Skeletal muscle cell (primary cell): Measurements from ENCODE around the gene GANAB.
A peak's percentile ranks its signal among the peaks of the same experiment; 100 is the strongest.
"Not testable (repeated sequence)": the region's sequence is repeated elsewhere in the genome, so short reads cannot be mapped to it uniquely, and the experiment has no call there.

Experiments used
- DNase-seq: peaks from one replicate; pipeline ENCODE4 v3.0.0-alpha.2; 2010; ENCODE audit warnings: low read depth
- H3K4me3 ChIP-seq: 2 replicates; pipeline ENCODE4 v1.5.1; 2011; ENCODE audit warnings: low read depth, mild to moderate bottlenecking, control low read depth, low read length, moderate library complexity

GANAB gene

GRCh38 chr11:62581735-62582134 is 64.7 kb downstream of the GANAB start:
- not testable (repeated sequence) for H3K4me3 ChIP-seq, DNase-seq

DNA sequence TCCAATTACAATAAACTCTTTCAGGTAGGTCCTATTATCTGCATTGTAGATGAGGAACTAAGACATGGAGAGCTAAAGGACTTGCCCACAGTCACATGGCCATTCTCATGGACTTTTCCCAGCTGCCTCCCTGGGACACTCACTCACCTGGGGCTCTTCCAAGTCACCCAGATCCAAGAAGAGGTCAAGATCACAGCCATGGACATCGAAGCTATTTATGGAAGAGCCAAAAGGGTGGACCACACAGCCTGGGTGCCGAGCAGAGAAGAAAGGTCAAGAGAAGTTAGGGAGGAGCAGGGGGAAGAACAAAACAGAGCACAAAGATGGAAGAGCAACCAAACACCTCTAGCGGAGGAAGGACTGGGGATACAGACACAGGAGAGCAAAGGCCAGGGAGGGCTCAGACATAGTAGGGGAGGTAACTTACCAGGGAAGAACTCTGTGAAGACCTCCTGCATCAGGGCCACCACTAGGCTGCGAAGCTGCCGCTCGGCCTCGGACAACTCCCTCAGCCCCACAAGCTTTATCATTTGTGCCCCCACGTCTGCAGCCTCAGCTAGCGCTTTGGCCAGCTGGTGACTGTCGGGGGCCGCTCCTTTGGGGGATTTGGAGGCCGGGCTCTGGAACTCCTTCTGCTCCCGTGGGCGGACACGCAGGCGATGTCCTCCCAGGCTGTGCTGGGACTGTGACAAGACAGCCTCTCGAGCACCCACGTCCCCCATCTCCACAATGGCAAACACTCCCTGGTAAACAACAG is 65.3 kb downstream of the GANAB start:
- DNase-seq = no peak
- no peak overlapping the region for H3K4me3 ChIP-seq

DNA sequence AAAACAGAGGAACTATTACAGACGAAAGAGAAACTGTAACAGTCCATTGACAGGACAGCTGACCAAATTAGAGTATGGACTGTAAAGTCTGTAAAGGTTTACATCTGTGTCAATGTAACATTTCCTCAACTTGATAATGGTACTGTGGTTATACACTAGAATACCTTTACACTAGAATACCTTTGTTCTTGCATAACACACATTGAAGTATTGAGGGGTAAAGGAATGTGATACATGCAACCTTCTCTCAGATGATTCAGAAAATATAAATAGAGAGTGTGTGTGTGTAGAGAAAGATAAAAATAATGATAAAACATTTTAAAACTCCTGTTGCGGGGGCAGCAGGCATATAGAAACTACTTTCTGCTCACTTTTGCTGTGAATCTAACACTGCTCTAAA is 67.2 kb downstream of the GANAB start:
- DNase-seq = no peak
- no peak overlapping the region for H3K4me3 ChIP-seq

DNA sequence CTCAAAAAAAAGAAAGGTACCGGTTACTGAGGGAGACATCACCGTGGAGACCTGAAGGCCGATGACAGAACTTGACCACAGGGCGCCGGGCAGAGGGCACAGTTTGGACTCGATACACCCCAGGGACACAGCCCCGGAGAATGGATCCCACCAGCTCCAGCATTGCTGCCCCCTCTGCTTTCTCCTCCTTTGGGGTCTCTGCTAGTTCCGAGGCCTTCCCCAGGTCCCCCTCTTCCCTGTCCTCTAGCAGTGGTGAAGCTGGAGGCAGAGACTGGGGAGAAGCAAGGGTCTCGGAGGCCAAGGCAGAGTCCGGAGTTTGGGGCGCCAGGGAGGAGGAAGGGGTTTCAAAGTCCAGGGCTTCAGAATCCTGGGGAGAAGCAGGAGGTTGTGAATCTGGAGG is 67.9 kb downstream of the GANAB start:
- DNase-seq = no peak
- no peak overlapping the region for H3K4me3 ChIP-seq

GRCh38 chr11:62577046-62577714 is 69.2 kb downstream of the GANAB start:
- no peak for DNase-seq

DNA sequence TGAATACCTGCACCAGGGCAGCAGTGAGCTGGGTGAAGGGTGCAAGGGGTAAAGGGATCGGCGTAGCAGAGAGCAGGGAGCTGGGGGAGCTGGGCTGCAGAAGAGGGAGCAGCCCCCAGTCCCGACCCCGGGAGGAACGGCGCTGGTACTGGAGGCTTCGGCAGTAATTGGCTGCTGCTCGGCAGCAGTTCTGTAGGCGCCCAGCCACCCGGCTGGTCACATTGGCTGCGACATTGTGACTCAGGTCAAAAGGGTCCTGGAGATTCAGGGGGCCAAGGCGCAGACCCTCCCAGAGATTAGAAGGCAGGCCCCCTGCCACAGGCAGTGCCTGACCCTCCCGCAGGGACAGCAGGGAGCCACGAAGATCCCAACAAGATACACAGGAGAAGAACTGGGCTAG is 70.6 kb downstream of the GANAB start:
- no peak overlapping the region for H3K4me3 ChIP-seq

More at GRCh38 chr11:62577046-62577714, 69.2 kb downstream of the GANAB start:
- H3K4me3 ChIP-seq = no peak overlapping the region

DNA sequence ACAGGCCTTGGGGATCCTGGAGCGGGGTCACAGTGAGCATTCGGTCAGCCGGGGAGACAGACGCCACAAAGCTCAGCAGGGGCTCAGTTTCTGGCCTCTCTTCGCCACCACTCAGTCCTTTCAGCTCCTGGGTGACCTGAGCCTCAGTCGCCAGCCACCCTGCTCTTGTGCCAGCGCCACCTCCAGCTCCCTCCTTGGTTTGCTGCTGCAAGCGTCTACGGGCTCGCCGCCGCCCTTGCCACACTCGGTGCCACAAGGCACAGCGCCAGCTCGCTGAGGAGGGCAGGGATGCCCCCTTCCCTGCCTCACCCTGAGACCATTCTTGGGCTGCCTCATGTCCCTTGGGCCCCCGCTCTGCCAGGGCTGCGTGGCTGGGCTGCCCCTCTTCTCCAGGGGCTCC is 71.3 kb downstream of the GANAB start:
- peak overlapping the region; percentile 62 for H3K4me3 ChIP-seq
- no peak for DNase-seq

More for the DNA sequence above, 70.6 kb downstream of the GANAB start:
- no peak for DNase-seq
